ENCODE data around the gene EDNRA. TPM values are rescaled to one million over a fixed set of nuclear protein-coding genes. Genes with fewer than 3 reads are reported as not detected.

The EDNRA gene
- total and polyA plus RNA-seq, 2 of the 8 experiments (the other 6 are each of a cell fraction or from before 2014, with no cell fraction given): 1.7 to 3.3 TPM

- no peak overlapping the region for H3K27ac ChIP-seq (ENCODE audit: low read depth, low read length)
- H2AK5ac ChIP-seq (ENCODE audit: low read depth, low read length): no peak overlapping the region
- H3K4me3 ChIP-seq (ENCODE audit: extremely low read depth in 1 of 4, insufficient read depth in 2 of 4, low read depth in 3 of 4, low read length in 4 of 4): no peak overlapping the region
- no peak overlapping the region for H4K5ac ChIP-seq (ENCODE audit: insufficient read length, low read depth, low read length)
- no peak overlapping the region for H2BK120ac ChIP-seq (replicated peaks; ENCODE audit: low read depth, low read length)
- no peak overlapping the region for H3K4ac ChIP-seq (replicated peaks; ENCODE audit: insufficient read length, low read depth, low read length)
- H2BK20ac ChIP-seq (ENCODE audit: low read length): no peak overlapping the region
- H4K8ac ChIP-seq (ENCODE audit: extremely low read depth, insufficient read depth, low read length): no peak overlapping the region
- no peaks in the 10 kb centered on the region for H3K27me3 ChIP-seq (replicated peaks in 1 of 4; ENCODE audit: control insufficient read depth in 3 of 4, extremely low read depth in 1 of 4, insufficient read depth in 3 of 4, low read length in 3 of 4)
- no peak overlapping the region for H3K14ac ChIP-seq (ENCODE audit: insufficient read length)
- H3K36me3 ChIP-seq (ENCODE audit: control insufficient read depth in 2 of 4, insufficient read depth in 4 of 4, low read length in 3 of 4): no peaks in the 10 kb centered on the region
- H3K79me2 ChIP-seq (ENCODE audit: control insufficient read depth in 1 of 2, insufficient read depth in 2 of 2, low read length in 2 of 2): no peaks in the 10 kb centered on the region
- H3K4me1 ChIP-seq (replicated peaks in 1 of 4; ENCODE audit: control insufficient read depth in 3 of 4, insufficient read depth in 4 of 4, low read length in 3 of 4): no peaks in the 10 kb centered on the region
- H3K4me2 ChIP-seq (ENCODE audit: insufficient read depth in 1 of 2, low read depth in 2 of 2, low read length in 2 of 2): no peak overlapping the region
- H2BK15ac ChIP-seq (ENCODE audit: low read length): no peak overlapping the region
- H3K18ac ChIP-seq (ENCODE audit: extremely low read depth, low read length): no peak overlapping the region
- no peaks in the 10 kb centered on the region for H3K79me1 ChIP-seq (ENCODE audit: low read depth, low read length)
- WGBS, 2 experiments (ENCODE audit: extremely low coverage in 1 of 2, insufficient coverage in 1 of 2, insufficient read length in 1 of 2, insufficient replicate concordance in 2 of 2, low coverage in 1 of 2, low lambda C conversion rate in 2 of 2, missing lambda C conversion rate in 1 of 2): 89% methylated on average over 2 of the region's 2 CpGs; no CpG with 5 or more reads in 1 of the 2 experiments
- H3K23me2 ChIP-seq (ENCODE audit: low read depth, low read length): no peaks in the 10 kb centered on the region
- no peaks in the 10 kb centered on the region for H3K9me3 ChIP-seq (ENCODE audit: insufficient read depth in 2 of 2, low read depth in 1 of 2, low read length in 1 of 2)
- H3K23ac ChIP-seq (ENCODE audit: insufficient read length): no peak overlapping the region
- H3K9ac ChIP-seq (replicated peaks in 1 of 4; ENCODE audit: extremely low read depth in 1 of 4, low read depth in 3 of 4, low read length in 3 of 4): no peak overlapping the region
- TF ChIP-seq TAF1 (IDR thresholded peaks at IDR 0.05; ENCODE audit: low read depth, low read length) (no peak), KDM5A (IDR thresholded peaks at IDR 0.05; ENCODE audit: low read length) (no peak), SAP30 (IDR thresholded peaks at IDR 0.05; ENCODE audit: insufficient read depth, insufficient replicate concordance, low read length) (no peak), EP300 (IDR thresholded peaks at IDR 0.05; ENCODE audit: borderline replicate concordance in 1 of 2, low read depth in 2 of 2, low read length in 2 of 2) (no peak)
- ChIA-PET CTCF (ENCODE audit: partially characterized antibody) (interaction anchor here (0.5 to 4.1 kb wide), 39 partner anchors 9 to 1566 kb away, joined by 3 to 25 read pairs (median 4); partner anchors contain the start of gene EDNRA), POLR2A (ENCODE audit: partially characterized antibody) (interaction anchor here (1.1 kb wide), 1 partner anchor 12 kb away, joined by 3 read pairs; no protein-coding TSS in a partner anchor)
- H4K20me1 ChIP-seq (replicated peaks in 1 of 2; ENCODE audit: control insufficient read depth in 1 of 2, insufficient read depth in 2 of 2, low read length in 2 of 2): no peaks in the 10 kb centered on the region
- no peak overlapping the region for H2BK12ac ChIP-seq (ENCODE audit: low read depth, low read length)
- H2BK5ac ChIP-seq (ENCODE audit: low read depth, low read length): no peak overlapping the region
- H3K56ac ChIP-seq (replicated peaks; ENCODE audit: insufficient read length, low read depth, low read length): no peak overlapping the region
- no peak overlapping the region for H2AFZ ChIP-seq (ENCODE audit: low read length)
- FAIRE-seq (no peak), DNase-seq (ENCODE audit: low read depth in 1 of 2, low spot score in 2 of 2) (no peak)
- H4K91ac ChIP-seq (replicated peaks; ENCODE audit: insufficient read length, low read length): no peak overlapping the region
Measured at GRCh38 chr4:147518086-147518485, 37.2 kb downstream of the EDNRA start.

Measured in H1 (cell line).